ENCODE measurements around the gene BICD1. TPM values are rescaled to one million over a fixed set of nuclear protein-coding genes. Genes with fewer than 3 reads are reported as not detected.

The BICD1 gene
- total and polyA plus RNA-seq, 4 donors = 0.46 to 3.4 (median 1.1) TPM

DNA sequence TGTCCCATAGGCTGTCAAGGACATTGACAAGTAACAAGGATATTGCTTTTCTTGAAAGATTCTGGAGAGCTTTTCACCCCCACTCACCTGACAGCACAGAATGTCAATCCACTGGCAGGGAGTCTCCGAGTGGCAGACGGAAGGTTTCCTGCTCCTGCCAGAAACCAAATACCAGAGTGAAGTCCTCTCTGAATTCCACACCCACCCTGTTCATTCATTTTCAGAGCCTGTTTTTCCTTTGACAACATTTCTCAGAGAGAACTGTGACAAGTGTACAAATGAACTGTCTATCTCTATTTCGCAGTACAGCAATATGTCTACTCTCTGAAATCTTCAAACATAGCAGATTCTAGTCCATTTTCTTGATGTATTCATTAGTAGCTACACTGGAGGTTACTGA lies 26.2 kb upstream of the BICD1 start (continued):
- TF ChIP-seq HNF4A (conservative IDR thresholded peaks at IDR 0.05) = no peak

- H3K9me3 ChIP-seq (ENCODE audit: control insufficient read depth in 4 of 4, low read length in 3 of 4) = peaks cover 0 to 2% (median 0%) of the 10 kb centered on the region in 4 donors
- H3K4me1 ChIP-seq (ENCODE audit: control insufficient read depth in 4 of 4, insufficient read depth in 4 of 4, low read length in 3 of 4) = no peaks in the 10 kb centered on the region
- DNase-seq (ENCODE audit: low spot score) = no peak
- H3K27ac ChIP-seq (ENCODE audit: low read depth in 1 of 2, low read length in 2 of 2) = no peak overlapping the region
- H3K27me3 ChIP-seq (ENCODE audit: control insufficient read depth in 4 of 4, insufficient read depth in 4 of 4, low read length in 3 of 4) = no peaks in the 10 kb centered on the region
- WGBS = 84% methylated on average over 5 of the region's 5 CpGs
- no peaks in the 10 kb centered on the region for H3K36me3 ChIP-seq (ENCODE audit: control insufficient read depth in 4 of 4, insufficient read depth in 3 of 4, low read depth in 1 of 4, low read length in 3 of 4)
- H3K9ac ChIP-seq (ENCODE audit: low read depth in 1 of 2, low read length in 2 of 2) = no peak overlapping the region
- TF ChIP-seq, protein P1, sequence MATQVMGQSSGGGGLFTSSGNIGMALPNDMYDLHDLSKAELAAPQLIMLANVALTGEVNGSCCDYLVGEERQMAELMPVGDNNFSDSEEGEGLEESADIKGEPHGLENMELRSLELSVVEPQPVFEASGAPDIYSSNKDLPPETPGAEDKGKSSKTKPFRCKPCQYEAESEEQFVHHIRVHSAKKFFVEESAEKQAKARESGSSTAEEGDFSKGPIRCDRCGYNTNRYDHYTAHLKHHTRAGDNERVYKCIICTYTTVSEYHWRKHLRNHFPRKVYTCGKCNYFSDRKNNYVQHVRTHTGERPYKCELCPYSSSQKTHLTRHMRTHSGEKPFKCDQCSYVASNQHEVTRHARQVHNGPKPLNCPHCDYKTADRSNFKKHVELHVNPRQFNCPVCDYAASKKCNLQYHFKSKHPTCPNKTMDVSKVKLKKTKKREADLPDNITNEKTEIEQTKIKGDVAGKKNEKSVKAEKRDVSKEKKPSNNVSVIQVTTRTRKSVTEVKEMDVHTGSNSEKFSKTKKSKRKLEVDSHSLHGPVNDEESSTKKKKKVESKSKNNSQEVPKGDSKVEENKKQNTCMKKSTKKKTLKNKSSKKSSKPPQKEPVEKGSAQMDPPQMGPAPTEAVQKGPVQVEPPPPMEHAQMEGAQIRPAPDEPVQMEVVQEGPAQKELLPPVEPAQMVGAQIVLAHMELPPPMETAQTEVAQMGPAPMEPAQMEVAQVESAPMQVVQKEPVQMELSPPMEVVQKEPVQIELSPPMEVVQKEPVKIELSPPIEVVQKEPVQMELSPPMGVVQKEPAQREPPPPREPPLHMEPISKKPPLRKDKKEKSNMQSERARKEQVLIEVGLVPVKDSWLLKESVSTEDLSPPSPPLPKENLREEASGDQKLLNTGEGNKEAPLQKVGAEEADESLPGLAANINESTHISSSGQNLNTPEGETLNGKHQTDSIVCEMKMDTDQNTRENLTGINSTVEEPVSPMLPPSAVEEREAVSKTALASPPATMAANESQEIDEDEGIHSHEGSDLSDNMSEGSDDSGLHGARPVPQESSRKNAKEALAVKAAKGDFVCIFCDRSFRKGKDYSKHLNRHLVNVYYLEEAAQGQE (IDR thresholded peaks at IDR 0.05) = no peak
- TF ChIP-seq HNF4A (conservative IDR thresholded peaks at IDR 0.05) (no peak), ATF3 (IDR thresholded peaks at IDR 0.05) (no peak)
- H3K4me3 ChIP-seq (ENCODE audit: low read depth in 1 of 3, low read length in 3 of 3) = no peak overlapping the region
These were observed 23.2 kb upstream of the BICD1 start for GRCh38 chr12:32083489-32083888.

GRCh38 chr12:32084017-32084688 lies 22.5 kb upstream of the BICD1 start:
- WGBS = 91% methylated on average over 9 of the region's 9 CpGs

More at GRCh38 chr12:32084017-32084688, 22.5 kb upstream of the BICD1 start:
- no peak overlapping the region for H3K27ac ChIP-seq (ENCODE audit: low read depth in 1 of 2, low read length in 2 of 2)
- H3K4me1 ChIP-seq (ENCODE audit: control insufficient read depth in 4 of 4, insufficient read depth in 4 of 4, low read length in 3 of 4) = no peaks in the 10 kb centered on the region
- no peak overlapping the region for H3K4me3 ChIP-seq (ENCODE audit: low read depth in 1 of 3, low read length in 3 of 3)
- no peaks in the 10 kb centered on the region for H3K27me3 ChIP-seq (ENCODE audit: control insufficient read depth in 4 of 4, insufficient read depth in 4 of 4, low read length in 3 of 4)
- H3K9me3 ChIP-seq (ENCODE audit: control insufficient read depth in 4 of 4, low read length in 3 of 4) = peaks cover 0 to 2% (median 0%) of the 10 kb centered on the region in 4 donors
- DNase-seq (ENCODE audit: low spot score) = no peak
- H3K36me3 ChIP-seq (ENCODE audit: control insufficient read depth in 4 of 4, insufficient read depth in 3 of 4, low read depth in 1 of 4, low read length in 3 of 4) = no peaks in the 10 kb centered on the region
- H3K9ac ChIP-seq (ENCODE audit: low read depth in 1 of 2, low read length in 2 of 2) = no peak overlapping the region
- TF ChIP-seq JUND (IDR thresholded peaks at IDR 0.05) (no peak), NR2F2 (IDR thresholded peaks at IDR 0.05) (no peak), FOXA2 (IDR thresholded peaks at IDR 0.05) (no peak), FOXA1 (IDR thresholded peaks at IDR 0.05) (no peak), HNF4G (IDR thresholded peaks at IDR 0.05) (no peak), CTCF (IDR thresholded peaks at IDR 0.05; ENCODE audit: low read depth, low read length, missing input control) (no peak), RAD21 (IDR thresholded peaks at IDR 0.05) (no peak), TAF1 (conservative IDR thresholded peaks at IDR 0.05) (no peak), SP1 (IDR thresholded peaks at IDR 0.05) (no peak)
- TF ChIP-seq, protein P2, sequence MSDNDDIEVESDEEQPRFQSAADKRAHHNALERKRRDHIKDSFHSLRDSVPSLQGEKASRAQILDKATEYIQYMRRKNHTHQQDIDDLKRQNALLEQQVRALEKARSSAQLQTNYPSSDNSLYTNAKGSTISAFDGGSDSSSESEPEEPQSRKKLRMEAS (IDR thresholded peaks at IDR 0.05) = no peak
